HCT116 (cell line): Measurements from ENCODE around the gene SOS1. TPM values are rescaled to one million over a fixed set of nuclear protein-coding genes. Genes with fewer than 3 reads are reported as not detected.

Experiments used
- ATAC-seq: fragments of 200-7000 bp; cut with Tn5 transposase; 2 replicates; pipeline ENCODE4 v1.9.1; 2020; ENCODE audit warnings: mild to moderate bottlenecking, moderate library complexity
- BruUV-seq: library from RNA; stranded (reverse); fragments of 400-500 nt; replicated peaks from 2 replicates; lab custom pipeline; 2021; lab: Mats Ljungman, UMichigan
- CTCF ChIA-PET: fragments of 300-600 bp; sonication (Branson Sonifier 250); formaldehyde crosslinking; loops from one replicate; lab custom pipeline; 2021; ENCODE audit warnings: antibody characterized with exemption; lab: Charles Lee
- POLR2A ChIA-PET: fragments of 300-600, 350-600 bp; sonication (Branson Sonifier 250); formaldehyde crosslinking; loops from one replicate; lab custom pipeline; 2021; ENCODE audit warnings: antibody characterized with exemption; lab: Charles Lee
- RAD21 ChIA-PET, 2 experiments: fragments of 300-600 bp; sonication (Branson Sonifier 250); formaldehyde crosslinking; loops; one replicate each; lab custom pipeline; 2023; ENCODE audit warnings: low total read pairs in 2 of 2; ENCODE audit not compliant: uncharacterized antibody in 2 of 2, unreplicated experiment in 2 of 2, low non-redundant PET in 1 of 2; lab: Charles Lee
- DNase-seq: peaks from one replicate; pipeline ENCODE4 v3.0.0-alpha.2; 2010; ENCODE audit warnings: low read depth, low spot score
- H2AFZ ChIP-seq: fragments of 200-600 bp; shearing (Covaris generic), sonication (generic); 2 replicates; pipeline ENCODE4 v1.6.1; 2017; ENCODE audit warnings: low read depth, mixed run types, mixed read lengths, antibody characterized with exemption, low read length; ENCODE audit not compliant: poor library complexity, severe bottlenecking
- H3K27ac ChIP-seq: 2 replicates; pipeline ENCODE4 v1.5.1; 2012; ENCODE audit warnings: low read depth, low read length
- H3K27me3 ChIP-seq: fragments of 200-600 bp; sonication (generic); 2 replicates; pipeline ENCODE4 v1.6.1; 2016; ENCODE audit warnings: mixed run types, low read length, mixed read lengths; ENCODE audit not compliant: insufficient read depth
- H3K36me3 ChIP-seq, 2 experiments: fragments of 200-500 bp in 1 of 2; fragments of 200-600 bp in 1 of 2; sonication (Bioruptor generic) in 1 of 2; sonication (generic) in 1 of 2; 2 replicates each; pipeline versions ENCODE4 v1.5.1 to v1.6.1; 2014 to 2016; ENCODE audit warnings: low read length in 2 of 2, inconsistent platforms in 1 of 2, mixed read lengths in 1 of 2, mixed run types in 1 of 2; ENCODE audit not compliant: insufficient read depth in 2 of 2, control insufficient read depth in 1 of 2
- H3K4me1 ChIP-seq, 2 experiments: fragments of 200-600 bp in 1 of 2; sonication (generic) in 1 of 2; 2 replicates each; pipeline versions ENCODE4 v1.5.1 to v1.6.1; 2012 to 2017; ENCODE audit warnings: low read length in 2 of 2, inconsistent platforms in 1 of 2, mild to moderate bottlenecking in 1 of 2, mixed read lengths in 1 of 2, mixed run types in 1 of 2, moderate library complexity in 1 of 2; ENCODE audit not compliant: insufficient read depth in 2 of 2, control insufficient read depth in 1 of 2
- H3K4me2 ChIP-seq: fragments of 200-600 bp; sonication (generic); 2 replicates; pipeline ENCODE4 v1.6.1; 2017; ENCODE audit warnings: mixed run types, low read length, mixed read lengths
- H3K4me3 ChIP-seq, 2 experiments: fragments of 200-600 bp in 1 of 2; sonication (generic) in 1 of 2; replicated peaks in 1 of 2; 2 replicates each; pipeline ENCODE4 v1.5.1; 2011 to 2016; ENCODE audit warnings: low read length in 2 of 2, control low read depth in 1 of 2, low read depth in 1 of 2, mild to moderate bottlenecking in 1 of 2, mixed read lengths in 1 of 2, mixed run types in 1 of 2
- H3K79me2 ChIP-seq: fragments of 200-600 bp; sonication (generic); 2 replicates; pipeline ENCODE4 v1.6.1; 2017; ENCODE audit warnings: mild to moderate bottlenecking, mixed run types, low read length, moderate library complexity, mixed read lengths; ENCODE audit not compliant: insufficient read depth
- H3K9ac ChIP-seq: fragments of 200-600 bp; sonication (generic); 2 replicates; pipeline ENCODE4 v1.6.1; 2016; ENCODE audit warnings: low read length, mixed read lengths
- H3K9me2 ChIP-seq: fragments of 200-600 bp; sonication (generic), shearing (Covaris generic); 2 replicates; pipeline ENCODE4 v1.6.1; 2017; ENCODE audit warnings: mixed run types, mild to moderate bottlenecking, moderate library complexity; ENCODE audit not compliant: insufficient read depth
- H3K9me3 ChIP-seq, 2 experiments: fragments of 200-500 bp in 1 of 2; fragments of 200-600 bp in 1 of 2; sonication (Bioruptor generic) in 1 of 2; sonication (generic) in 1 of 2; 2 replicates each; pipeline ENCODE4 v1.6.1; 2014 to 2017; ENCODE audit warnings: low read length in 2 of 2, mixed read lengths in 2 of 2, inconsistent platforms in 1 of 2, low read depth in 1 of 2, mild to moderate bottlenecking in 1 of 2, mixed run types in 1 of 2, moderate library complexity in 1 of 2; ENCODE audit not compliant: control insufficient read depth in 1 of 2, insufficient read depth in 1 of 2
- H4K20me1 ChIP-seq: fragments of 200-600 bp; sonication (generic), shearing (Covaris generic); 2 replicates; pipeline ENCODE4 v1.6.1; 2017; ENCODE audit warnings: mixed run types, mild to moderate bottlenecking, moderate library complexity; ENCODE audit not compliant: insufficient read depth
- CEBPB ChIP-seq: IDR thresholded peaks from 2 replicates; pipeline ENCODE4 v1.6.1; 2012; ENCODE audit warnings: low read depth
- CTCF ChIP-seq, 3 experiments: fragments of 200-600 bp in 1 of 3; sonication (generic) in 1 of 3; IDR thresholded peaks in 2 of 3; conservative IDR thresholded peaks in 1 of 3; 2 replicates each; pipeline ENCODE4 v1.5.1; 2012 to 2017; ENCODE audit warnings: low read depth in 2 of 3, low read length in 2 of 3, antibody characterized with exemption in 1 of 3, borderline replicate concordance in 1 of 3, control low read depth in 1 of 3, mild to moderate bottlenecking in 1 of 3, mixed read lengths in 1 of 3, mixed run types in 1 of 3, moderate library complexity in 1 of 3; ENCODE audit not compliant: insufficient read depth in 1 of 3
- EGR1 ChIP-seq: IDR thresholded peaks from 2 replicates; pipeline ENCODE4 v1.6.1; 2012; ENCODE audit warnings: low read depth
- ELF1 ChIP-seq: IDR thresholded peaks from 2 replicates; pipeline ENCODE4 v1.6.1; 2012; ENCODE audit warnings: low read depth, borderline replicate concordance
- EZH2 ChIP-seq: fragments of 200-600 bp; sonication (generic); IDR thresholded peaks from 2 replicates; pipeline ENCODE4 v1.6.1; 2017; ENCODE audit warnings: antibody characterized with exemption, mixed run types
- EZH2phosphoT487 ChIP-seq: fragments of 200-600 bp; IDR thresholded peaks from 2 replicates; pipeline ENCODE4 v1.6.1; 2018; ENCODE audit warnings: antibody characterized with exemption, borderline replicate concordance
- FOSL1 ChIP-seq: IDR thresholded peaks from 2 replicates; pipeline ENCODE4 v1.6.1; 2012; ENCODE audit warnings: low read depth
- JUND ChIP-seq: IDR thresholded peaks from 2 replicates; pipeline ENCODE4 v1.6.1; 2012
- POLR2A ChIP-seq: IDR thresholded peaks from 2 replicates; pipeline ENCODE4 v1.7.0; 2011; ENCODE audit warnings: borderline replicate concordance; ENCODE audit not compliant: insufficient read depth, insufficient read length; ENCODE audit errors: extremely low read depth
- RAD21 ChIP-seq: IDR thresholded peaks from 2 replicates; pipeline ENCODE4 v1.6.1; 2012; ENCODE audit warnings: low read depth, mild to moderate bottlenecking
- SIN3A ChIP-seq: IDR thresholded peaks from 2 replicates; pipeline ENCODE4 v1.6.1; 2012; ENCODE audit warnings: low read depth
- SP1 ChIP-seq: IDR thresholded peaks from 2 replicates; pipeline ENCODE4 v1.6.1; 2012; ENCODE audit warnings: low read depth
- SRF ChIP-seq: IDR thresholded peaks from 2 replicates; pipeline ENCODE4 v1.6.1; 2012; ENCODE audit warnings: low read depth
- TCF7L2 ChIP-seq: IDR thresholded peaks from 2 replicates; pipeline ENCODE4 v1.7.0; 2011; ENCODE audit warnings: borderline replicate concordance, inconsistent platforms; ENCODE audit not compliant: insufficient read depth, insufficient read length; ENCODE audit errors: extremely low read depth
- YY1 ChIP-seq: IDR thresholded peaks from 2 replicates; pipeline ENCODE4 v1.6.1; 2011; ENCODE audit warnings: low read length, low read depth, moderate library complexity, mild to moderate bottlenecking; ENCODE audit not compliant: insufficient replicate concordance; ENCODE audit errors: extremely low read depth
- ZBTB33 ChIP-seq: IDR thresholded peaks from 2 replicates; pipeline ENCODE4 v1.6.1; 2011; ENCODE audit warnings: mild to moderate bottlenecking, low read length, moderate library complexity; ENCODE audit not compliant: insufficient replicate concordance; ENCODE audit errors: extremely low read depth
- ZFX ChIP-seq: fragments of 450-650 bp; IDR thresholded peaks from 2 replicates; pipeline ENCODE4 v1.6.1; 2017
- intact Hi-C: fragments of 100-400 bp; cut with micrococcal nuclease; formaldehyde crosslinking; loops from 2 replicates; pipeline ENCODE4 v1.10.0; 2022
- total RNA-seq: library from RNA; stranded (reverse); gene quantifications from one replicate; pipeline ENCODE4 v1.2.1, GENCODE V29; 2021; ENCODE audit not compliant: unreplicated experiment
- TF ChIP-seq, protein P1 (sequence below): IDR thresholded peaks from 2 replicates; pipeline ENCODE4 v1.6.1; 2012
- TF ChIP-seq, protein P2 (sequence below): IDR thresholded peaks from 2 replicates; pipeline ENCODE4 v1.6.1; 2012; ENCODE audit warnings: low read depth

The SOS1 gene
- total RNA-seq, 1 experiment from 2014 or later = 19.4 TPM

- no peak for TF ChIP-seq CEBPB
- TF ChIP-seq YY1 = no peak
- TF ChIP-seq SRF = no peak
- TF ChIP-seq, protein P1, sequence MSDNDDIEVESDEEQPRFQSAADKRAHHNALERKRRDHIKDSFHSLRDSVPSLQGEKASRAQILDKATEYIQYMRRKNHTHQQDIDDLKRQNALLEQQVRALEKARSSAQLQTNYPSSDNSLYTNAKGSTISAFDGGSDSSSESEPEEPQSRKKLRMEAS = no peak
- TF ChIP-seq SIN3A = no peak
- TF ChIP-seq, protein P2, sequence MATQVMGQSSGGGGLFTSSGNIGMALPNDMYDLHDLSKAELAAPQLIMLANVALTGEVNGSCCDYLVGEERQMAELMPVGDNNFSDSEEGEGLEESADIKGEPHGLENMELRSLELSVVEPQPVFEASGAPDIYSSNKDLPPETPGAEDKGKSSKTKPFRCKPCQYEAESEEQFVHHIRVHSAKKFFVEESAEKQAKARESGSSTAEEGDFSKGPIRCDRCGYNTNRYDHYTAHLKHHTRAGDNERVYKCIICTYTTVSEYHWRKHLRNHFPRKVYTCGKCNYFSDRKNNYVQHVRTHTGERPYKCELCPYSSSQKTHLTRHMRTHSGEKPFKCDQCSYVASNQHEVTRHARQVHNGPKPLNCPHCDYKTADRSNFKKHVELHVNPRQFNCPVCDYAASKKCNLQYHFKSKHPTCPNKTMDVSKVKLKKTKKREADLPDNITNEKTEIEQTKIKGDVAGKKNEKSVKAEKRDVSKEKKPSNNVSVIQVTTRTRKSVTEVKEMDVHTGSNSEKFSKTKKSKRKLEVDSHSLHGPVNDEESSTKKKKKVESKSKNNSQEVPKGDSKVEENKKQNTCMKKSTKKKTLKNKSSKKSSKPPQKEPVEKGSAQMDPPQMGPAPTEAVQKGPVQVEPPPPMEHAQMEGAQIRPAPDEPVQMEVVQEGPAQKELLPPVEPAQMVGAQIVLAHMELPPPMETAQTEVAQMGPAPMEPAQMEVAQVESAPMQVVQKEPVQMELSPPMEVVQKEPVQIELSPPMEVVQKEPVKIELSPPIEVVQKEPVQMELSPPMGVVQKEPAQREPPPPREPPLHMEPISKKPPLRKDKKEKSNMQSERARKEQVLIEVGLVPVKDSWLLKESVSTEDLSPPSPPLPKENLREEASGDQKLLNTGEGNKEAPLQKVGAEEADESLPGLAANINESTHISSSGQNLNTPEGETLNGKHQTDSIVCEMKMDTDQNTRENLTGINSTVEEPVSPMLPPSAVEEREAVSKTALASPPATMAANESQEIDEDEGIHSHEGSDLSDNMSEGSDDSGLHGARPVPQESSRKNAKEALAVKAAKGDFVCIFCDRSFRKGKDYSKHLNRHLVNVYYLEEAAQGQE = no peak
- TF ChIP-seq ELF1 = no peak
- TF ChIP-seq EGR1 = no peak
Measured at GRCh38 chr2:39000552-39000951, 120.3 kb downstream of the SOS1 start (continued).

GRCh38 chr2:38997781-38998180, 123.1 kb downstream of the SOS1 start:
- ChIA-PET POLR2A (no interaction called here), CTCF (no interaction called here), RAD21 (no interaction called here)
- H3K4me1 ChIP-seq = no peaks in the 10 kb centered on the region
- no peaks in the 10 kb centered on the region for H3K79me2 ChIP-seq
- intact Hi-C loops = no loop called here
- no peak overlapping the region for H3K27ac ChIP-seq
- no peak for ATAC-seq
- no TSS peak for BruUV-seq
- H3K9me2 ChIP-seq = no peaks in the 10 kb centered on the region
- H3K9me3 ChIP-seq = no peaks in the 10 kb centered on the region
- H3K9ac ChIP-seq = no peak overlapping the region
- no peaks in the 10 kb centered on the region for H4K20me1 ChIP-seq
- H3K36me3 ChIP-seq = peaks cover 0 to 8% of the 10 kb centered on the region in 2 experiments; a peak in 1 of 4 replicates
- H2AFZ ChIP-seq = no peak overlapping the region
- H3K27me3 ChIP-seq = no peaks in the 10 kb centered on the region
- no peak overlapping the region for H3K4me2 ChIP-seq
- no peak for DNase-seq
- H3K4me3 ChIP-seq = no peak overlapping the region
- TF ChIP-seq ZFX (no peak), SP1 (no peak), SIN3A (no peak), EGR1 (no peak), FOSL1 (no peak), JUND (no peak), EZH2 (no peak), TCF7L2 (no peak), ZBTB33 (no peak), EZH2phosphoT487 (no peak), CEBPB (no peak), POLR2A (no peak), CTCF (IDR thresholded peaks at IDR 0.05 in 2 of 3, conservative IDR thresholded peaks at IDR 0.05 in 1 of 3; ENCODE audit: borderline replicate concordance in 1 of 3, insufficient read depth in 1 of 3, low read depth in 2 of 3, low read length in 2 of 3) (no peak), RAD21 (no peak), ELF1 (no peak)
- TF ChIP-seq, protein P1 = no peak
